Measurements from ENCODE around the gene MCCC2. TPM values are rescaled to one million over a fixed set of nuclear protein-coding genes. Genes with fewer than 3 reads are reported as not detected.
"Not testable (repeated sequence)": the region's sequence is repeated elsewhere in the genome, so short reads cannot be mapped to it uniquely, and the experiment has no call there.

Gene MCCC2
- total RNA-seq, 1 experiment from 2014 or later = 61.5 TPM

DNA sequence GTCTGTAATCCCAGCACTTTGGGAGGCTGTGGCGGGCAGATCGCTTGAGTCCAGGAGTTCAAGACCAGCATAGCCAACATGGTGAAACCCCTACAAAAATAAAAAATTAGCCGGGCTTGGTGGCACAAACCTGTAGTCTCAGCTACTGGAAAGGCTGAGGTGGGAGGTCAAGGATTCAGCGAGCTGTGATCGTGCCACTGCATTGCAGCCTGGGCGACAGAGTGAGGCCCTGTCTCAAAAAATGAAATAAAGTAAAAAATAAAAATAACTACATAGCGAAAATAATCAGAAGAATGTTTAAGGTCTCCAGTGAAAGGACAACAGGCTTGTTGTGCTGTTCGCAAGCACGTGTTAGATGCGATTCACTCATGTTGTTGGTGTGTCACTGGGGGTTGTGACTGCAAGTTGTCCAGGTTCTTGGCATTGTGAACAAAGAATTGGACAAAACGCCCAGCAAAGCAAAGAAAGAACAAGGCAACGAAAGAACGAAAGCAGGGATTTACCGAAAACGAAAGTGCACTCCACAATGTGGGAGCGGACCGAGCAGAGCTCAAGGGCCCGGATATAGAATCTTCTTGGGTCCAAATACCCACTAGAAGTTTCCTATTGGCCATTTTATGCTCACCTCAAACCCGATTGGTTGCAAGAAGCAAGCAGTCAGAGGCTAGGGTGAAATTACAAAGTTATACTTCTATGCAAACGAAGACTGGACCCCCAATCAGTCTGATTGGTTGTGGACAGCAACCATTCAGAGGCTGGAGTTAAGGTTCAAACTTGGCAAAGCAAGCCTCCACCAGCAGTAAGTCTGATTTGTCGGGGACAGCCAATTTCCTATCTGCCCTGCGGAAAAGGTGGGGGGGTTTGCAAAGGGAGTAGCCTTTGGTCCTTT lies 844 bp upstream of the MCCC2 start:
- Histone ChIP-seq H3K27ac (peak overlapping the region; percentile 82), H3K4me1 (0 out of 2 replicates have a peak, but pooled peaks cover 4% of the 10 kb centered on the region), H3K27me3 (no peaks in the 10 kb centered on the region), H3K9me3 (replicated peaks) (no peaks in the 10 kb centered on the region), H3K36me3 (no peaks in the 10 kb centered on the region), H3K4me3 (peak overlapping the region; percentile 74)
- peak; percentile 79 to 93 for DNase-seq

DNA sequence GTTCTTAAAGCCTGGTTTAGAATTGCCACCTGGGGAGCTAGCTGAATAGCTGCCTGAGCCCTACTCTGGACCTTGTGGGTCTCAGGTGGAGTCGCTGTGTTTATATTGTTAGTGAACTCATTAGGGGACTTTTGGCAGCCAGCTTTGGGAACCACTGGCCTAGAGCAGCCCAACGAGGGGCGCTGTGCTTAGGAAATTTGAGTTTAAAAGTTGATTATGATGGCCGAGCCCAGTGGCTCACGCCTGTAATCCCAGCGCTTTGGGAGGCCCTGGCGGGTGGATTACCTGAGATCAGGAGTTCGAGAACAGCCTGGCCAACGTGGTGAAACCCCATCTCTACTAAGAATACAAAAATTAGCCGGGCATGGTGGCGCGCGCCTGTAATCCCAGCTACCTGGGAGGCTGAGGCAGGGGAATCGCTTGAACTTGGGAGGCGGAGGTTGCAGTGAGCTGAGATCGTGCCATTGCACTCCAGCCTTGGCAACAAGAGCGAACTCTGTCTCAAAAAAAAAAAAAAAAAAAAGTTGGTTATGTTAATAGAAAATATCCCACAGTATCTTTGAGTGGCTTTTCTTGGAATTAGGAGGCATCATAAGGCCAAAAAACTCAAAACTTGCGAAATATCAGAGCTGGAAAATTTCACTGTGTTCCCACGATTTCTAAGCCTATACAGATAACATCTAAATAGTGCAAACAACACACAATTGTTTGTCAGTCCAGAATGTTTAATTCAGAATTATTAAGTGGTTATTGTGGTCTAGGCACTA lies 809 bp downstream of the MCCC2 start:
- no peaks in the 10 kb centered on the region for H3K27me3 ChIP-seq
- peak overlapping the region; percentile 82 for H3K27ac ChIP-seq
- peak overlapping the region; percentile 74 for H3K4me3 ChIP-seq
- DNase-seq = no peak
- H3K4me1 ChIP-seq = 0 out of 2 replicates have a peak, but pooled peaks cover 4% of the 10 kb centered on the region
- H3K9me3 ChIP-seq (replicated peaks) = no peaks in the 10 kb centered on the region
- no peaks in the 10 kb centered on the region for H3K36me3 ChIP-seq

DNA sequence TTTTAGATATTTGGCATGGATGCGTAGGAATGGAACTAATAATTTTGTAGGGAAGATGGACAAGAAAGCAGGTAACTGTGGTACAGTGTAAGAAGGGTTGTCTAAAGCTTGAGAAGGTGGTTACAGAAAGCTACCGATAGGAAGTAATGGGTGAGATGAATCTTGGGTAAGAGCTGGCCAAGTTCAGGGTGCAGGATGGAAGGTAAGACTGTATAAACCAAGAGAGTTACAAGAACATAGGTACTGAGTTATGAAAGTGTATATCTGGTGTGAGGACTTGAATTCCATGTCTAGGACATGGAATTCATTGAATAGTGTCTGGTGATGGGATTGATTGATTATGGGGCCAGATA lies 1.4 kb downstream of the MCCC2 start:
- H3K36me3 ChIP-seq = no peaks in the 10 kb centered on the region
- DNase-seq = no peak
- H3K4me1 ChIP-seq = 0 out of 2 replicates have a peak, but pooled peaks cover 4% of the 10 kb centered on the region
- H3K4me3 ChIP-seq = no peak overlapping the region; the same call in 1 of the 2 replicates
- H3K9me3 ChIP-seq (replicated peaks) = no peaks in the 10 kb centered on the region
- no peak overlapping the region for H3K27ac ChIP-seq
- H3K27me3 ChIP-seq = no peaks in the 10 kb centered on the region

DNA sequence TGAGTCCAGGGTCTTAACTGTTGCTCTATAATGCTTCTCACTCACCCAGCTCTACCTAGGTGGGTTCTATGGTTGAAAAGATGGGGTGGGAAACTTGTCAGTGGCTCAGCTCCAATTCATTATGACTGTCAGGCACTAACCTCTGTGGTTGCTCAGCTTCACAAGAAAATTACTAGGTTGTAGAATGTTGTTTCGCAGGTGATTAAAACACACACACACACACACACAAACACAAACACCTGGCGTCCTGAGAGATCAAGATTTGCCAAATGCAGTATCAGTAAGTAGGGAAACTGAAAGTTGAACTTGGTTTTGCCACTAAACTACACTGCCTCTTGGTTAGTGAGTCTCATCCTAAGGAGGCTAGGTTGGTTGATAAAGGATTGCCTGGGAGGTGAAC lies 2.8 kb downstream of the MCCC2 start:
- DNase-seq = no peak
- Histone ChIP-seq H3K27ac (no peak overlapping the region), H3K36me3 (no peaks in the 10 kb centered on the region), H3K9me3 (replicated peaks) (no peaks in the 10 kb centered on the region), H3K27me3 (no peaks in the 10 kb centered on the region), H3K4me3 (no peak overlapping the region), H3K4me1 (0 out of 2 replicates have a peak, but pooled peaks cover 4% of the 10 kb centered on the region)

DNA sequence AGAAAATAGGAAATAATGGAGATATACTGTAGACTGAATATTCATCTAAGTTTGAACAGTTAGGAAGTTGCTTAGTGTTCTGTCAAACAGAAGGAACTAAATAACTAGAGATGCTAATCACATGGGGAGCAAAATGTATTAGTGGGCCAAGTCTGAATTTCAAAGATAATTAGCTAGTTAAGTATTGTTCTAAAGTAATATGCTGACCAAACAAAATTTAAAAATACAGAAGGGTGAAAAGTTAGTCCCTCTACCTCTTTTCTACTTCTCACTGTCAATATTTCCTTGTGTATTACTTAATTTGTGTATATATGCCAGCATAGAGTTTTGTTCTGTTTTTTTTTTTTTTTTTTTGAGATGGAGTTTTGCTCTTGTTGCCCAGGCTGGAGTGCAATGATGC lies 4.0 kb downstream of the MCCC2 start:
- H3K4me1 ChIP-seq = no peaks in the 10 kb centered on the region
- peaks cover 6% of the 10 kb centered on the region; the same call in 1 of the 2 replicates for H3K36me3 ChIP-seq
- no peaks in the 10 kb centered on the region for H3K9me3 ChIP-seq (replicated peaks)
- no peak overlapping the region for H3K4me3 ChIP-seq
- H3K27ac ChIP-seq = no peak overlapping the region
- H3K27me3 ChIP-seq = no peaks in the 10 kb centered on the region
- no peak for DNase-seq

DNA sequence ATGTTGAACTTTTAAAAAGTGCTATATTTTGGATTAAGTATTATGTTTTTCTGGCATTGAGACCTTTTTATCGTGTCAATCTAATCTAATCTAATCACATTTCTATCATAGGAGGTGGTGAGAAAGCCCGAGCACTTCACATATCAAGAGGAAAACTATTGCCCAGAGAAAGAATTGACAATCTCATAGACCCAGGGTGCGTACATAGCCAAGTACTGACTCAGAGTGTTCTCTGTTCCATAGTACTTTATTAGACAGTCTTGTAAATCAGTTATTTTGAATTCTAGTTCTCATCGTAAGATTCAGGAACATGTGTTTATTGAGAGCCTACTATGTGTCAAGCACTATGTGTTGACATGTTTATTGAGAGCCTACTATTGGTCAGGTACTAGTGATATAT lies 9.0 kb downstream of the MCCC2 start:
- no peaks in the 10 kb centered on the region for H3K9me3 ChIP-seq (replicated peaks)
- H3K27ac ChIP-seq = no peak overlapping the region
- peaks cover 37% of the 10 kb centered on the region for H3K36me3 ChIP-seq
- no peak overlapping the region for H3K4me3 ChIP-seq
- no peak for DNase-seq
- H3K4me1 ChIP-seq = peaks cover 9% of the 10 kb centered on the region
- no peaks in the 10 kb centered on the region for H3K27me3 ChIP-seq

DNA sequence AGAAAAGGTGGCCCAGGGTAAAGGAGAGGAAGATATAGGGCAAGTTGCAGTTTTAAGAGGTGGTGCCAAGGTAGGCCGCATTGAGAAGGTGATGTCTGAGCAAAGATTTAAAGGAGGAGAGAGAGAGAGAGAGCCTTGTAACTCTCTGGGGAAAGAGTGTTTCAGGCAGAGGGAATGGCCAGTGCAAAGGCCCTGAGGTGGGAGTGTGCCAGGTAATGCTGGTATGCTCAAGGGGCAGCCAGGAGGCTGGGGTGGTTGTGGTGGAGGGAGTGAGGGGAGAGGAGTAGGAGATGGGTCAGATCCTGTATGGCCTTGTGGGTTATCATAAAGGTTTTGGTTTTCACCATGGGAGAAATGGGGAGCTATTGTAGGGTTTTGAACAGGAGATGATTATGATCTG lies 9.9 kb downstream of the MCCC2 start:
- no peak for DNase-seq
- H3K4me1 ChIP-seq = peaks cover 15% of the 10 kb centered on the region
- H3K27ac ChIP-seq = no peak overlapping the region
- peaks cover 38% of the 10 kb centered on the region for H3K36me3 ChIP-seq
- H3K4me3 ChIP-seq = no peak overlapping the region
- H3K27me3 ChIP-seq = no peaks in the 10 kb centered on the region
- H3K9me3 ChIP-seq (replicated peaks) = no peaks in the 10 kb centered on the region

DNA sequence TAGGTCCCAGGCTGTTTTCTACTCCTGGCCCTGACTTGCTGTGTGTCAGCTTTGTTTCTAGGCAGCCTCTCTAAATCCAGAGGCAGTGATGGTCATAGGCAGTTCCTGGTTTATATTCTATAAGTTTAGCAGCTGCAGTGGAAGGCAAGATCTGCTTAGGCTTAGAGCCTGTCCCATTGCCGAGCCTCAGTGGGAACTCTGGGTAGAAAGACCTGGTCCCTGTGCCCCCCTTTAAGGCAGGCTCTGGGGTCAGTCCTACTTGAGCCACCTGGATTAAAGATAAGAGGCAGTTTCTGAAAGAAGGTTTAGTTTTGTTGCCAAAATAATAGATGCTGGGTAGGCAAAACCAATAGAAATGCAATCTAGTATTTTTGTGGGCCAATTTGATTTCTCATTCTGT lies 13.6 kb downstream of the MCCC2 start:
- peaks cover 55% of the 10 kb centered on the region for H3K36me3 ChIP-seq
- no peaks in the 10 kb centered on the region for H3K9me3 ChIP-seq (replicated peaks)

DNA sequence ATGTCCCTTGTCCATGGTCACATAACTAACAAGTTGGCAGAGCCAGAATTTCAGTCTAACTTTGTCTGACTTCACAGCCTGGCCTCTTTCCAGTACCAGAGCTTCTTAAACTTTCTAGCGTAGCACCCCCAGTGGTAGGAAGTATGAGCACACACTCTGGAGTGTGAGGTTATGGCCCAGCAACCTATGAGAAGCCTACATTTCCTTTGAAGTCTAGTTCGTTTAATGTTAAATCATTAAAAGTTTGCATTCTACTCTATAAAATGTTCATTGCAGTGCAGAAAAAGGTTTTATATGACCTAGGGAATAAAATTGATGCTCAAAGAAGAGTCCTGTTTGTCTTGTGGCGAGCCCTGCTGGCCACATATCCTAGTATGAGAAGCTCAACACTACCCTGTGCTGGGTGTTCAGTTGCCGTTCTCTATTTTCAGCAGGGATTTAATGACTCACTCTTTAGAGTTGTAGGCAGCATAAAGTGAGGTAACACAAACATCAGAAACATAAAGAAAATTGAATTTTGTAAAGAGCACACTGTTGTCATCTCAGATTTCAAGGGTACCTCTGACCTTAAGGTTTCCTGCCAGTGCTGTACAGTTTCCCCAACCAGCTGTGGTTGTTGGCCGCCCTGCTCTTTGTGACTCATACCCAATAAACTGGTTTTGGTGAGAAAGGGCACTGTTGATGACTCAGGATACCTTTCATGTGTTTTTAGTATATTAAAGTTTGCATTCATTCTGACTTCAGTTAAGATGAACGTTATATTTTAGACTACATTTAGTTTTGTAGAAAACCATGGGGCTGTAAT lies 14.3 kb downstream of the MCCC2 start:
- H3K9me3 ChIP-seq (replicated peaks) = no peaks in the 10 kb centered on the region
- no peak overlapping the region for H3K4me3 ChIP-seq
- no peaks in the 10 kb centered on the region for H3K27me3 ChIP-seq
- peaks cover 20% of the 10 kb centered on the region for H3K4me1 ChIP-seq
- DNase-seq = peak; percentile 84 to 89
- peaks cover 50% of the 10 kb centered on the region for H3K36me3 ChIP-seq
- H3K27ac ChIP-seq = peak overlapping the region; percentile 27

More for the DNA sequence above, 13.6 kb downstream of the MCCC2 start:
- Histone ChIP-seq H3K4me3 (no peak overlapping the region), H3K4me1 (peaks cover 20% of the 10 kb centered on the region), H3K27ac (peak overlapping the region; percentile 27), H3K27me3 (no peaks in the 10 kb centered on the region)
- peak in 1 of 2 experiments; percentile 17 for DNase-seq

DNA sequence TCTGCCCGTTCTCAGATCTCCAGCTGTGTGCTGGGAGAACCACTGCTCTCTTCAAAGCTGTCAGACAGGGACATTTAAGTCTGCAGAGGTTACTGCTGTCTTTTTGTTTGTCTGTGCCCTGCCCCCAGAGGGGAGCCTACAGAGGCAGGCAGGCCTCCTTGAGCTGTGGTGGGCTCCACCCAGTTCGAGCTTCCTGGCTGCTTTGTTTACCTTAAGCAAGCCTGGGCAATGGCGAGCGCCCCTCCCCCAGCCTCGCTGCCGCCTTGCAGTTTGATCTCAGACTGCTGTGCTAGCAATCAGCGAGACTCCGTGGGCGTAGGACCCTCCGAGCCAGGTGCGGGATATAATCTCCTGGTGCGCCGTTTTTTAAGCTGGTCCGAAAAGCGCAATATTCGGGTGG lies 22.8 kb downstream of the MCCC2 start:
- H3K4me3 ChIP-seq; DNase-seq; H3K27me3 ChIP-seq; H3K27ac ChIP-seq; H3K9me3 ChIP-seq (replicated peaks); H3K4me1 ChIP-seq: not testable (repeated sequence)
- peaks cover 43% of the 10 kb centered on the region for H3K36me3 ChIP-seq

DNA sequence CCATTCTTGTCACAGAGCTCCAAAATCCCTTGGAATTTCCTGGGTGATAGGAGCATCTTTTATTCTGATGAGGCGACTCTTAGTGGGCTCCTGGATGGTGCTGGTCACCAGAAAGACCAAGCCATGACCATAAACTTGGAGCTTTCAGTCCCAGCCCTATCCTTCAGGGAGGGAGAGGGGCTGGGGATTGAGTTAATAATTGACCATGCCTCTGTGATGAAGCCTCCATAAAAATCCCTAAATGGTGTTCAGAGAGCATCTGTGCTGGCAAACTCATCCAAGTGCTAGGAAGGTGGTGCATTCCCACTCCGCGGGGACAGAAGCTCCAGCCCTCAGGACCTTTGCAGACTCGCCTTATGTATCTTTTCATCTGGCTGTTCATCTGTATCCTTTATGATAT lies 28.7 kb downstream of the MCCC2 start:
- Histone ChIP-seq H3K36me3 (peaks cover 42% of the 10 kb centered on the region), H3K27me3 (no peaks in the 10 kb centered on the region), H3K4me3 (no peak overlapping the region), H3K9me3 (replicated peaks) (no peaks in the 10 kb centered on the region), H3K27ac (no peak overlapping the region), H3K4me1 (no peaks in the 10 kb centered on the region)
- no peak for DNase-seq

DNA sequence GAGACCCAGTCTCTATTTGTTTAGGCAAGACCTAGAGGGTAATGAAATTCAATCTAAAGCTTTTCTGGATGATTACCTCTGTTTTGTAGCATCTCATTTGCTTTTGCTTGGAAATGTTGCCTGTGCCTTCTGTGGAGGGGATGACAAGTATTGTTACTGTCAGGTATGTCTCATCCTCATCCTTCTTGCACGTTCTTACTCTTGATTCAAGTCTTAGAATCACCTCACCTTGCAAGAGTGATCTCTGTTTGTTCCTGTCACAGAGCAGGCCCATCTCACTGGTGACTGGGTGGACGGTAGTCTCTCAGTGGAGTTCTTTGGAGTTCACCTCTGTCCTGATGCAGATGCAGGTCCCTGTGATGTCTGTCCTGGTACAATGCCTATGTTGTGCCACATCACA lies 33.5 kb downstream of the MCCC2 start:
- no peaks in the 10 kb centered on the region for H3K9me3 ChIP-seq (replicated peaks)
- no peak for DNase-seq
- peaks cover 22% of the 10 kb centered on the region for H3K36me3 ChIP-seq
- no peaks in the 10 kb centered on the region for H3K27me3 ChIP-seq
- H3K27ac ChIP-seq = no peak overlapping the region
- H3K4me1 ChIP-seq = no peaks in the 10 kb centered on the region
- H3K4me3 ChIP-seq = no peak overlapping the region

DNA sequence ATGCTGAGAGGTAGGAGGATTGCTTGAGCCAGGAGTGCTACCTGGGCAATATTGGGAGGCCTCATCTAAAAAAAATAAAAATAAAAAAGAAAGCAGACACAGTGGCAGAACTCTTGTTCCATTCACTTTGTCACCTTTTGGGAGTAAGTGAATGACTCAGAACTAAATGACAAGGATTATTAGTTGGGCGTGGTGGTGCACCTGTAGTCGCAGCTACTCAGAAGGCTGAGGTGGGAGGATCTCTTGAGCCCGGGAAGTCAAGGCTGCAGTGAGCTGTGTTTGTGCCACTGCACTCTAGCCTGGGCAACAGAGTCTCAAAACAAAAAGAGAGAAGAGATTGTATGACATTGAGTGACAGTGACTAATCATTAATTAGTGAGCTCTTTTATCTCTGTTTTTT lies 34.1 kb downstream of the MCCC2 start:
- no peak overlapping the region for H3K4me3 ChIP-seq
- no peaks in the 10 kb centered on the region for H3K9me3 ChIP-seq (replicated peaks)
- no peak for DNase-seq
- no peak overlapping the region for H3K27ac ChIP-seq
- no peaks in the 10 kb centered on the region for H3K4me1 ChIP-seq
- peaks cover 24% of the 10 kb centered on the region for H3K36me3 ChIP-seq
- no peaks in the 10 kb centered on the region for H3K27me3 ChIP-seq

DNA sequence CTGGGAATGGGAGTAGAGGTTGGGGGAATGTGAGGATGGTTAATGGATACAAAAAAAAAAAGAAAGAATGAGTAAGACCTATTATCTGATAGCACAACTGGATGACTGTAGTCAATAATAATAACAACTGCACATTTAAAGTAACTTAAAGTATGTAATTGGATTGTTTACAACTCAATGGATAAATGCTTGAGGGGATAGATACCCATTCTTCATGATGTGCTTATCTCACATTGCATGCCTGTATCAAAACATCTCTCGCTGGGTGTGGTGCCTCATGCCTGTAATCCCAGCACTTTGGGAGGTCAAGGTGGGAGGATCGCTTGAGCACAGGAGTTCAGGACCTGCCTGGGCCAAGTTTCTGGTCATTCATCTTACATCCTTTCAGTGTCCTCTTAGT lies 34.6 kb downstream of the MCCC2 start:
- H3K27ac ChIP-seq = no peak overlapping the region
- H3K9me3 ChIP-seq (replicated peaks) = no peaks in the 10 kb centered on the region
- DNase-seq = no peak
- peaks cover 25% of the 10 kb centered on the region for H3K36me3 ChIP-seq
- no peak overlapping the region for H3K4me3 ChIP-seq
- H3K4me1 ChIP-seq = no peaks in the 10 kb centered on the region
- H3K27me3 ChIP-seq = no peaks in the 10 kb centered on the region
